ENCODE data around the gene EGFLAM. TPM values are rescaled to one million over a fixed set of nuclear protein-coding genes. Genes with fewer than 3 reads are reported as not detected.

EGFLAM gene
- total and polyA plus RNA-seq, 9 of the 15 experiments (the other 6 are each of a cell fraction or from before 2014, with no cell fraction given), result 0.09 to 2.5 (median 1.0) TPM

GRCh38 chr5:38448568-38449350, 190.4 kb downstream of the EGFLAM start:
- ATAC-seq, result no peak
- H3K4me1 ChIP-seq (replicated peaks in 1 of 2; ENCODE audit: control insufficient read depth in 2 of 2, insufficient read depth in 2 of 2, low read length in 2 of 2), result peaks cover 0 to 6% of the 10 kb centered on the region in 2 experiments; a peak in 1 of 5 replicates
- H3K27me3 ChIP-seq (ENCODE audit: control insufficient read depth in 2 of 2, insufficient read depth in 2 of 2, low read length in 2 of 2), result peaks cover 12 to 58% of the 10 kb centered on the region in 2 experiments; a peak in 4 of 5 replicates
- TF ChIP-seq ZBTB5 (IDR thresholded peaks at IDR 0.05), result no peak
- TF ChIP-seq FUS (optimal IDR thresholded peaks at IDR 0.05; ENCODE audit: low read depth, low read length), result no peak
- TF ChIP-seq E2F3 (CRISPR knock-in tag; IDR thresholded peaks at IDR 0.05), result no peak
- TF ChIP-seq ZNF445 (CRISPR knock-in tag; IDR thresholded peaks at IDR 0.05; ENCODE audit: low read depth), result no peak
- TF ChIP-seq ARID4B (CRISPR knock-in tag; IDR thresholded peaks at IDR 0.05), result no peak
- TF ChIP-seq CAMTA2 (CRISPR knock-in tag; conservative IDR thresholded peaks at IDR 0.05), result no peak
- FAIRE-seq, result peak; percentile 46
- no peaks in the 10 kb centered on the region for H3K36me3 ChIP-seq (ENCODE audit: control insufficient read depth, insufficient read depth, low read length)
- no peaks in the 10 kb centered on the region for H3K9me1 ChIP-seq (ENCODE audit: control insufficient read depth, insufficient read depth, low read length)
- H4K20me1 ChIP-seq (replicated peaks; ENCODE audit: control insufficient read depth, insufficient read depth, low read length), result no peaks in the 10 kb centered on the region
- H3K4me3 ChIP-seq, result no peak overlapping the region
- intact Hi-C loops (cut with micrococcal nuclease), result loop anchor here (10.0 kb wide), 1 partner anchor 636 kb away; no protein-coding TSS in a partner anchor
- H2AFZ ChIP-seq (ENCODE audit: low read depth, low read length), result no peak overlapping the region
- H3K9me3 ChIP-seq (replicated peaks; ENCODE audit: control insufficient read depth, insufficient read depth, low read depth, low read length), result no peaks in the 10 kb centered on the region
- 7% methylated on average over 9 of the region's 9 CpGs for whole genome bisulfite sequencing (ENCODE audit: insufficient coverage, low coverage, missing lambda C conversion rate)
- no peaks in the 10 kb centered on the region for H3K79me2 ChIP-seq (ENCODE audit: control insufficient read depth, insufficient read depth, low read length)
- BruUV-seq (replicated peaks), result no TSS peak
- CTCF ChIA-PET (ENCODE audit: low intra/inter-chr PET ratio), result no interaction called here
- no peak overlapping the region for H3K27ac ChIP-seq (ENCODE audit: extremely low read depth, low read depth, low read length)
- no peak for DNase-seq (ENCODE audit: extremely low read depth in 1 of 4, low spot score in 3 of 4)
- in situ Hi-C loops (cut with MboI), result no loop called here
- 0 out of 4 replicates have a peak overlapping the region, but pooled peaks of 1 of the 2 experiments have one; percentile 31 for H3K9ac ChIP-seq (ENCODE audit: insufficient read depth in 1 of 2, low read depth in 2 of 2, low read length in 2 of 2)
- H3K4me2 ChIP-seq (ENCODE audit: insufficient read depth, low read length), result no peak overlapping the region
- POLR2A ChIA-PET, result interaction anchor here (0.6 to 1.6 kb wide), 3 partner anchors 11 to 215 kb away, joined by 3 to 5 read pairs (median 3); no protein-coding TSS in a partner anchor

All from K562 (cell line).